Choroid plexus epithelial cell (primary cell): ENCODE results near the gene RAPGEF4.

Experiments used
- DNase-seq: peaks from one replicate; pipeline ENCODE4 v3.0.0-alpha.2; 2010; ENCODE audit warnings: low read depth
- H3K4me3 ChIP-seq: 2 replicates; pipeline ENCODE4 v1.5.1; 2011; ENCODE audit warnings: low read depth, mild to moderate bottlenecking, control low read depth, low read length, moderate library complexity
- CTCF ChIP-seq: conservative IDR thresholded peaks from 2 replicates; pipeline ENCODE4 v1.5.1; 2011; ENCODE audit warnings: low read depth, mild to moderate bottlenecking, control low read depth, inconsistent platforms, low read length, moderate library complexity

The RAPGEF4 gene

GRCh38 chr2:172712251-172712650, 23.4 kb upstream of the RAPGEF4 start:
- no peak for DNase-seq
- H3K4me3 ChIP-seq, result no peak overlapping the region
- TF ChIP-seq CTCF, result no peak

- no peak overlapping the region for H3K4me3 ChIP-seq
- no peak for DNase-seq
- no peak for TF ChIP-seq CTCF
Measured at GRCh38 chr2:172713365-172713875, 22.2 kb upstream of the RAPGEF4 start.

GRCh38 chr2:172722481-172722880, 13.2 kb upstream of the RAPGEF4 start:
- H3K4me3 ChIP-seq, result no peak overlapping the region
- TF ChIP-seq CTCF, result no peak
- DNase-seq, result no peak

GRCh38 chr2:172723286-172723685, 12.4 kb upstream of the RAPGEF4 start:
- no peak overlapping the region for H3K4me3 ChIP-seq
- DNase-seq, result no peak
- no peak for TF ChIP-seq CTCF

GRCh38 chr2:172724724-172725123, 10.9 kb upstream of the RAPGEF4 start:
- no peak for DNase-seq
- TF ChIP-seq CTCF, result no peak
- H3K4me3 ChIP-seq, result no peak overlapping the region

GRCh38 chr2:172725284-172725683, 10.4 kb upstream of the RAPGEF4 start:
- H3K4me3 ChIP-seq, result no peak overlapping the region
- DNase-seq, result no peak
- no peak for TF ChIP-seq CTCF

- no peak for DNase-seq
- no peak for TF ChIP-seq CTCF
- H3K4me3 ChIP-seq, result no peak overlapping the region
Measured at GRCh38 chr2:172725746-172726145, 9.9 kb upstream of the RAPGEF4 start.
